ENCODE data around the gene SLC2A11.

The SLC2A11 gene

DNA sequence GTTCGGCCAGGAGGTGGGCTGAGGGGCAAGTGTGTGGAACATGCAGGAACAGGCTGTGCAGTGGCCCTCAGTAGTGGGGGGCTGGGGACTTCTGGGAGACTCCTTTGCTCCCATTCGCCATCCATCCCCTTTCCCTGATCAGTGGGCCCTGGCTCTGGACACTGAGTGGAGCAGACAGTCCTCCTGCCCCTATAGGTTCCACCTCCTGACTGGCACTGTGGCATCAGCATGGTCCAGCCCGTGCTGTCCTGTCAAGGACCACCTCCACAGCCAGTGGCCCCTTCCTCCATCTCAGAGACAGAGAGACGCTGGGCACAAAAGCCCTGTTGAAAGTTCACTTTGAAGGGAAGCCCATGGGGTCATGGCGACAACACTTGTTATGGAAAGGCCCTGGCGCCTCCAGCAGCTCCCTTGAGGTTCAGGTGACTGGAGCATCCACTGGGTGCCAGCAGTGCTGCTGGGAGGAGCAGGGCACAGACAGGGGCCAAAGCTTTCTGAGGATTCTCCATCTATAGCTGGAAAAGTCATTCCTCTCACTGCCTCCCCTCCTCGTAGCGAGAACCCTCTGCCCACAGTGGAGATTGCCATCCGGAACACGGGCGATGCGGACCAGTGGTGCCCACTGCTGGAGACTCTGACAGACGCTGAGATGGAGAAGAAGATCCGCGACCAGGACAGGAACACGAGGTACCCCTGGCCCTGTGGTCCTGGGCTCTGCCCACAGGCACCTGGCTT, 24.5 kb upstream of the SLC2A11 start:
- DNase-seq, result no peak

- DNase-seq, result no peak
Measured at GRCh38 chr22:23833911-23834317, 23.8 kb upstream of the SLC2A11 start.

GRCh38 chr22:23834406-23834792, 23.3 kb upstream of the SLC2A11 start:
- no peak for DNase-seq

DNA sequence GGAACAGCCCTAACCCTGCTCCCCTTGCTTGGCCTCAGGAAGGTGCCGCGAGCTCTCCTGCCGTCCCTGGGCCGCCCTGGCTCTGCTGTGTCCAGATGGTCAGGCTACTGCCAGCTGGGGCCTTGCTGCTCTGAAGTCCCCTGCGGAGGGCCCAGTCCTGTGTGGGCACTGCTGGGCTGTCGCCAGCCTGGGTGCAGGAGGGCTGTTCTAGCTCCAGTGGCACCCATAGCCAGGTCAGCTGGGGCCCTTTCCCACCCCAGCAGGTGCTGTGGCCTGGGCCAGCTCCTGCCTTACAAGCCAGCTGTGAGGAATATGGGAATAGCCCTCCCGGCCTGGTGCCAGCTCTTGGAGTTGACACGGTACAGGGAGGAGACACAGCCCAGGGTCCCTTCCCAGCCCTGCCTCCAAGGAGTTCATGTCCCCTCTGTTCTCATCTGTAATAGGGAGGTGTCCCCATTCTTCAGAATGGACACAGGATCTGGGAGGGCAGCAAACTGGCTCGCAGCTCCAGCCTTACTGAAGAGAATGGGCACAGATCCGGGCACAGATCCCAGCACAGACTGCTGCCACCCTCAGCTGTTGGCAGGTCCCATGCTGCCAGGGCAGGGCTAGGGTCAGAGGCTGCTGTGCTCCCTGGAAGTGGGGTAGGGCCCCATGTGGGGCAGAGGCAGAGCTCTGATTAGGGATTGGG, 22.7 kb upstream of the SLC2A11 start:
- no peak for DNase-seq

DNA sequence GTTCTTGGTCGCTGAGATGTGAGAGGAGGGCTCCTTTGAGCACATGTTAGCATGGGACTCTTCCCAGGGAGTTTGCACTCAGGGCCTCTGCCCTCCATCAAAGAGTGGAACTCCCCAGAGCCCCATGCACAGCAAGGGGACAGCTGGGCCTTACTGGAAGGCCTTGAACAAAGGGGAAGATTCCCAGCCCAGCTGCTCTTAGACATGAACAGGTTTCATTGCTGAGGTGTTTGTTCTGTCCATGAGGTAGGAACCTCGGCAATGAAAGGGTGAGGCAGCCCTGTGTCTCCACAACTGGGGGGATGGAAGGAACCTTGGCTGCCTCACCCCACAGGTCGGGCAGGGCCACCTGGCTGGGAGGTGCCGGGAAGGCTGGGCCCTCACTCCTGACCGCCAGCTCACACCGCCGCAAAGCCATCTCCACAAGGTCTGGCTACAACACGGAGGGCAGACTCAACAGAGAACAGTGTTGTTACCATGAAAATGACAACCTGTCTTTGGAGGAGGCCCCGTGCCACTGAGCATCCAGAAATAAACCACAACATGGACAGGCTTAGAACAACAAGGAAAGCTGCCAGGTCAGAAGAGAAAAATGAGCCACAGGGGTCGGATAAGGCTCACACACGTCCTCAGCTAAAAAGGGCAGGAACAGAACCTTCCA, 22.1 kb upstream of the SLC2A11 start:
- no peak for DNase-seq

DNA sequence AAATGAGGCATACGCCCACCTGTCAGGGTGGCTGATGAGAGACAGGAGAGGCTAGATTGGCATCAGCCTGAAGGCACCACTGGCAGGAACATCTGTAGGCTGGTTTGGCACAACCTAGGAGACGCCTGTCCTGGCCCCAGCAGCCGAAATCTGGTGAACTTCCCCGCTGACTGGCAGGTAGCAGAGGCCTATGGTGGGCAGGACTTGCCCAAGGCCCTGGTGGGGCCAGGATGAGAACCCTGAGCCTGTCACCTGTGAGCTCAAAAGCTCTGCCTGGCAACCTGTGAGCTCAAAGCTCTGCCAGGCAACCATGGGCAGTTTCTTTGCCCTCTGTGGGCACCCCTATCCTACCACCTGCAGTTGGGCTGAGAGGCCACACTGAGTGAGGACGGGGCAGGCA, 21.4 kb upstream of the SLC2A11 start:
- no peak for DNase-seq

DNA sequence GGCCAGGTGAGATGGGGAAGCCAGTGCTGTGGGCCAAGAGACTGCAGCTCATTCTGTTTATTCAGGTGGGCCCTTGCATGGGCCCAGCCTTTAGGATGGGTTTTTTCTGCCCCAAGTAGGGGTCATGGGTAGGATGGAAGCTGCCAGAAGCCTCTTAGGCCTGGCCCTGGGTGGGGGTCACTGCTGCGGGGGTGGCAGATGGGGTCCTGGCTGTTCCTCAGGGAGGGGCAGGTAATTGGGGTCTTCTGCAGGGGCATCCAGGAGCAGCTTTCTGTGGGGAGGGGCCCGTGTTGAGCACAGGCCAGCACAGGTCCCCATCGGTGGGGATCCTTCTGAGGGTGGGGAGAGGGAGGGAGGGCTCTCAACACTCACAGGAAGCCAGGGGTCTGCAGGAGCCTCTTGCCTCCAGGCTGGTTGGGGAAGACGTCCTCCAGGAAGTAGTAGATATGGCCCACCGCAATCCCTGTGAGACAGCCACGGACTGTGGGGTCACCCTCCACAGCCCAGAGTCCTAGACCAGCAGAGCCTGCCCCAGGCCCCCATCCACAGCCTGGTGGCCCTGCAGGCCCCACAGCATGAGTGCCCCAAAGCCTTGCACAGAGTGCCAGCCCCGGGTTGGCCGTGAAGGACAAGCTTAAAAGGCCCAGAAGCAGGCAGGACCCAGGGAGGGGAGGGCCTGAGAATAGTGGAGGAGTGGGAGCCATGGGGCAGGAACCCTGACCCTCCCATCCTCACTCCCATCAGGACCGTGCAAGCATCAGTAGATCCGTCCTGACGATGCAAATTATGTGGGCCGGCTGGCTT, 20.8 kb upstream of the SLC2A11 start:
- DNase-seq, result no peak

DNA sequence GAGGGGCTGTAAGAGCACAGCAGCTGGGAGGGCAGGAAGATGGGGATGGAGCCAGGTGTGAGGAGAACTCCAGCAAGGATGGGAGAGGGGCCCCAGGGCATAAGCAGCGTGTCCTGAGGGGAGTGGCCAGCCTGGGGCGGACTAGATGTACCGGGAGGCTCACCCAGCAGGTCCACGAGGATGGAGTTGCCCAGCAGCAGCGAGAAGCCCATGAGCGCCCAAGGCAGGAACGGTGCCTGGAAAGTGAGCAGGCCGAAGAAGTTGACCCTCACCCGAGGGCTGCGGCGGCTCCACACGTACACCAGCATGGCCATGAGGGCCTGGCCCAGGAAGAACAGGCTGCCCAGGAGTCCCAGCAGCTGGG, 20.2 kb upstream of the SLC2A11 start:
- DNase-seq, result no peak

DNA sequence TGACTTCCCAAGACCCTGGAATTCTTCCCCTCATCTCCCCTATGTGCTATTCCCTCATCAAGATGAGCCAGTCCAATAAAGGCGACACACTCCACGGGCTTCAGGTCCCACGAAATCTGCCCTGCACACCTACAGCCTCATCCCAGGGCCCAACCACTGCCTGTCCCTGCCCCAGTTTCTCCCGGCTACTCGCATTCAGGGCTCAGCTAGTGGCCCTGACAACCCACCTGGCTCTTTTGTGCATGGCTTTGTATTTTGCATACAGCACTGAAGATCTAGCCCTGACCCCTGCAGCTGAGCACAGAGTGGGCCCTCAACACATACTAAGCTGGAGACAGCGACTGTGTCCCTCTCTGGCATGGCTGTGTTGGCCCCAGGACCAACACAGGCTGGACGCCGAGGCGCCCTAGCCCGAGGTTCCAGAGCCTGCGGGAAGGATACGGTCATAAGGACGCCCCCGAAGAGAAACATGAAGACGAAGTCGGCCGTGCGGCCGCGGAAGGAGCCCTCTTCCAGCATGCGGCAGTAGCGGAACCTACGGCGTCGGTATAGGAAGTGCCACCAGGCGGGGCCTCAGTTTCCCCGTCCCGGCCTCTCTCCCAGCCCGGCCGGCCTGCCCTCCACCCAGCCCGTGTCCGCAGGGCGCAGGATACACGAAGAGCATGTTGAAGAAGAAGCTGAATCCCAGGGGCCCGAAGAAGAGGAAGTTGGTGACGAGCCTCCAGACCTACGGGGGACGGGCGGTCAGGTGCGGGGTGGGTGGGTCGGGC, 19.6 kb upstream of the SLC2A11 start:
- no peak for DNase-seq

DNA sequence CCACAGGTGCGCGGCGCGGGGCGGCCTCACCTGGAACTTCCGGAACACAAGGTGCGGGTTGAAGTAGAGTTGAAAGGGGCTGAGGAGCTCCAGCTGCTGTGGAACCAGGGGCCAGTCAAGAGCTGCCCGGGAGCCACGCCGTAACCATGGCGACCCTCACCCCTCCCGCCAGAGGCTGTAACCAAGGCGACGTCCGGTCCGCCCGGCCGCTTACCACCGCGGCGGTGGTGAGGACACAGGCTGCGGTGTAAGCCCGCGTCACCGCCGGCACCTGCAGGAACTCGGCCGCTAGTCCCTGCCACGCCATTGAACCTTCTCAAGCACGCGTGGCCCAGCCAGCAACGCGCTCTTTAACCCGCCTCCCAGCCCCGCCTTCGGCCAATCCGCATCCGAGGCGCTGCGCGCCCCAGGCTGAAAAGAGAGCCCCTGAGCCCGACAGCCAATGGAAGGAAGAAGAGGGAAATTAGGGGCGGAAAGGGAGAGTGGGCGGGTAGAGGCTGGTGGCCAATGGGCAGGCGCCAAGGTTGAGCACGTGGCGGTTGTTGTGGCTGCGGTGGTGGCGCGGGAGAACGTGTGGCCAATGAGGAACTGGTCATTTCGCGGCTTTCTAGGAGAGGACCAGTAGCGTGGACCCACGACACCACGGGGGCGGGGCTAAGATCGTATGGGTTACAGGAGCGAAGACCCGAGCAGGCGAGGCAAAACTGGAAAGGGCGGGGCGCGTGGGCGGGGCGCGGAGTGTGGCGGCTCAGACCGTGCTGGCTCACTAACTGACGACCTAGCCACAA, 18.8 kb upstream of the SLC2A11 start, which contains the start of gene DERL3:
Gene DERL3 (minus strand): TSS at position 326 of the 788 bp plus-strand sequence. CDS start 19 bp downstream, at position 307.
- DNase-seq, result peak; percentile 98

DNA sequence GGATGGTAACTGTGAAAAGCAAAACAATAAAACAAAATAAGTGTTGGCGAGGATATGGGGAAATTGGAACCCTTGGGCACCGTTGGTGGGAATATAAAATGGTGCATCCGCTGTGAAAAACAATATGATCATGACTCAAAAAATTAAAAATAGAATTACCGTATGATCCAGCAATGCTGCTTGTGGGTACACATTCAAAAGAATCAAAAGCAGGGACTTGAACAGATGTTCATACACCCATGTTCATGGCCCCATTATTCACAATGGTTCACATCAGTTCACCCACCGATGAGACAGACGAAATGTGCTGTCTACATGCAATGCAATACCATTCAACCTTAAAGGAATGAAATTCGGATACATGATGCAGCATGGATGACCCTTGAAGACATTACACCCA, 17.6 kb upstream of the SLC2A11 start:
- no peak for DNase-seq

- no peak for DNase-seq
Measured at GRCh38 chr22:23841292-23841691, 16.4 kb upstream of the SLC2A11 start.

DNA sequence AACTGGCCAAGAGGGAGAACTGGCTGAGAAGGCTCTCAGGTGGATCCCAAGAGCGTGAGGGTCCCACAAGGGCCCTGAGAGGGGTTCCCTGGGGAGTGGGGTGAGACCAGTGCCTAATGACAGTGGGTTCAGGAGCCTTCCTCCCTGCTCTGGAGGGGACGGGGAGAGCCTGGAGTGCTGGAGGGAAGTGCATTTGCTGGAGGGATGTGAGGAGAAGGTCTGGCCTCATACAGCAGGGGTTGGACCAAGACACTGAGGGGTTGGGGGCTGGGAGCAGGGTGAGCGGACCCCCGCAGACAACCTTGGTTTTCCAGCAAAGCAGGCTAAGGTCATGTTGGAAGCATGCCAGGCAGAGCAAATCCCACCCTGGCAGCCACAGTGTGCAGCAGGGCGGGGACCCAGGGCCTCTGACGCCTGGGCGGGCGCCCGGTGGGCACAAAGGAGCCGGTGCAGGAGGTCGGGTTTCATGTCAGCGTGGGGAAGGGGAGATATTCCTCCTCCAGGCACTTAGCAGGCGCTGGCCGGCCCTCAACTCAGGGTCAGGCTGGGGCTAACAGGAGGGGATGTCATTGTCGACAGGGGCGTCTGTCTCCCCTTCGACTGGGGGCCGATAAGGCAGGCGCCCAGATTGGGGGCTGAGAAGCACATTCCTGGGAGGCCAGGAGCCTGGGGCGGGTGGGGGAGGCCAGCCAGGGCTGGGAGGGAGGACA, 15.8 kb upstream of the SLC2A11 start:
- no peak for DNase-seq

- DNase-seq, result no peak
Measured at GRCh38 chr22:23842599-23842998, 15.1 kb upstream of the SLC2A11 start.

GRCh38 chr22:23844739-23845202, 12.9 kb upstream of the SLC2A11 start:
- no peak for DNase-seq

GRCh38 chr22:23845265-23846080, 12.2 kb upstream of the SLC2A11 start:
- no peak for DNase-seq

GRCh38 chr22:23846081-23846469, 11.6 kb upstream of the SLC2A11 start:
- no peak for DNase-seq

DNA sequence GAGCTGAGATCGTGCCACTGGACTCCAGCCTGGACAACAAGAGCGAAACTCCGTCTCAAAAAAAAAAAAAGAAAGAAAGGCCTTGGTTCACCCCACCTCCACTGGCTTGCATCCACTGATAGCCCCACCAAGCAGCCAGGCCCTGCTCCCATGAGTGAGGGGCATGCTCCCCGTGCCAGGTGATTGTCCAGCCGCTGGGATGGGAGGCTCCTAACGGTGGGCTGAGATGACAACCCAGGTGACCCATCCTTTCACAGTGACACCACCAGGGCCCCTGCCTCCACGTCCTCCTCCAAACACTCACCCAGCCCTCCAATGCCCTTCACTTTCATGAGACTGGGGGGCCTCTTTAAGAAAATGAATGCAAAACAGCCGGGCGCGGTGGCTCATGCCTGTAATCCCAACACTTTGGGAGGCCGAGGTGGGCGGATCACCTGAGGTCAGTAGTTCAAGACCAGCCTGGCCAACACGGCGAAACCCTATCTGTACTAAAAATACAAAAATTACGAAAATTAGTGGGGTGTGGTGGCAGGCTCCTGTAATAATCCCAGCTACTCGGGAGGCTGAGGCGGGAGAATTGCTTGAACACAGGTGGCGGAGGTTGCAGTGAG, 10.3 kb upstream of the SLC2A11 start:
- no peak for DNase-seq
